Hypothalamus (tissue), 51 donors: ENCODE results near the gene MARCKSL1.
"Not testable (repeated sequence)": the region's sequence is repeated elsewhere in the genome, so short reads cannot be mapped to it uniquely, and the experiment has no call there.

Source experiments
- DNase-seq, 51 donors: peaks; one replicate each; lab custom pipeline; 2025; lab: John Stamatoyannopoulos, UW

Gene MARCKSL1

GRCh38 chr1:32335790-32336590 lies at the start of gene MARCKSL1:
Gene MARCKSL1, minus strand, starts transcription at chr1:32336233. Its CDS starts 200 bp downstream, at chr1:32336033.
- DNase-seq: peak in 50 of 51 donors; percentile 37 to 93 (median 78)

- no peak for DNase-seq
These were observed 44.0 kb upstream of the MARCKSL1 start for GRCh38 chr1:32380057-32380456.

- DNase-seq: peak in 1 of 51 donors; percentile 24
These were observed 41.6 kb upstream of the MARCKSL1 start for GRCh38 chr1:32377541-32378220.

GRCh38 chr1:32376199-32376598 lies 40.2 kb upstream of the MARCKSL1 start:
- DNase-seq: no peak

GRCh38 chr1:32373996-32374592 lies 38.1 kb upstream of the MARCKSL1 start:
- DNase-seq: no peak

- no peak for DNase-seq
These were observed 36.2 kb upstream of the MARCKSL1 start for GRCh38 chr1:32372149-32372756.

- no peak for DNase-seq
These were observed 32.0 kb upstream of the MARCKSL1 start for GRCh38 chr1:32367912-32368635.

- DNase-seq: no peak
These were observed 29.4 kb upstream of the MARCKSL1 start for GRCh38 chr1:32365445-32365844.

GRCh38 chr1:32364836-32365235 lies 28.8 kb upstream of the MARCKSL1 start:
- DNase-seq: no peak

- no peak for DNase-seq
These were observed 27.7 kb upstream of the MARCKSL1 start for GRCh38 chr1:32363713-32364112.

GRCh38 chr1:32362474-32363313 lies 26.7 kb upstream of the MARCKSL1 start, which contains the start of the genes FAM229A and TSSK3:
Gene FAM229A, minus strand, starts transcription at chr1:32362485. Its CDS starts 394 bp downstream, at chr1:32362091.
Gene TSSK3, plus strand, starts transcription at chr1:32362539. Its CDS starts 163 bp downstream, at chr1:32362702.
- DNase-seq: no peak

- DNase-seq: peak in 43 of 51 donors; percentile 12 to 80 (median 57)
These were observed 25.8 kb upstream of the MARCKSL1 start for GRCh38 chr1:32361674-32362473.

GRCh38 chr1:32361308-32361673 lies 25.3 kb upstream of the MARCKSL1 start:
- peak in 8 of 51 donors; percentile 19 to 59 (median 31) for DNase-seq

GRCh38 chr1:32358435-32358834 lies 22.4 kb upstream of the MARCKSL1 start:
- DNase-seq: no peak

GRCh38 chr1:32357614-32358013 lies 21.6 kb upstream of the MARCKSL1 start:
- no peak for DNase-seq

- DNase-seq: no peak
These were observed 20.4 kb upstream of the MARCKSL1 start for GRCh38 chr1:32356478-32356877.

GRCh38 chr1:32355778-32356177 lies 19.7 kb upstream of the MARCKSL1 start:
- DNase-seq: not testable (repeated sequence)

- DNase-seq: no peak
These were observed 18.0 kb upstream of the MARCKSL1 start for GRCh38 chr1:32353886-32354570.
